ENCODE measurements around the gene TMEM269.
A peak's percentile ranks its signal among the peaks of the same experiment; 100 is the strongest.

GRCh38 chr1:42747125-42747524 is 37.7 kb upstream of the TMEM269 start:
- no peak for TF ChIP-seq NRF1 (conservative IDR thresholded peaks at IDR 0.05 in 1 of 2, IDR thresholded peaks at IDR 0.05 in 1 of 2)
- no peak for TF ChIP-seq U2AF2 (optimal IDR thresholded peaks at IDR 0.05; ENCODE audit: low read depth, low read length)
- no peak for TF ChIP-seq TCF7L2 (IDR thresholded peaks at IDR 0.05; ENCODE audit: low read depth, low read length)
- TF ChIP-seq FIP1L1 (IDR thresholded peaks at IDR 0.05; ENCODE audit: low read depth, low read length, poor library complexity, severe bottlenecking): no peak
- no peak for TF ChIP-seq EP300 (IDR thresholded peaks at IDR 0.05; ENCODE audit: low read length)
- no peak for TF ChIP-seq GATAD2A (IDR thresholded peaks at IDR 0.05)
- peak; percentile 70 to 82 (median 74) for TF ChIP-seq CTCF (IDR thresholded peaks at IDR 0.05 in 2 of 3, conservative IDR thresholded peaks at IDR 0.05 in 1 of 3; ENCODE audit: insufficient read depth in 2 of 3, low read depth in 1 of 3, low read length in 3 of 3)
- no peak for TF ChIP-seq POLR2AphosphoS5 (IDR thresholded peaks at IDR 0.05; ENCODE audit: control insufficient read depth, insufficient read depth, low read depth, low read length)
- peak; percentile 64 for TF ChIP-seq REST (IDR thresholded peaks at IDR 0.05; ENCODE audit: borderline replicate concordance)
- no peak for TF ChIP-seq REST (CRISPR knock-in tag; IDR thresholded peaks at IDR 0.05; ENCODE audit: low read depth)
- TF ChIP-seq MEF2A (IDR thresholded peaks at IDR 0.05; ENCODE audit: control insufficient read depth, low read depth, low read length): no peak
- no peak for TF ChIP-seq ATF2 (CRISPR knock-in tag; IDR thresholded peaks at IDR 0.05)
- TF ChIP-seq BRF1 (IDR thresholded peaks at IDR 0.05; ENCODE audit: borderline replicate concordance, extremely low read depth, insufficient read length): no peak
